DND-41 (cell line): ENCODE results near the gene COPS6.

Experiments
- ATAC-seq: fragments of 200-7000 bp; cut with Tn5 transposase; 3 replicates; pipeline ENCODE4 v1.9.1; 2021; ENCODE audit warnings: low read depth; ENCODE audit not compliant: insufficient read depth
- DNase-seq: peaks from one replicate; pipeline ENCODE4 v3.0.0-alpha.2; 2020
- H2AFZ ChIP-seq: 2 replicates; pipeline ENCODE4 v1.6.0; 2012; ENCODE audit warnings: low read depth, low read length
- H3K27ac ChIP-seq: 2 replicates; pipeline ENCODE4 v1.5.1; 2012; ENCODE audit warnings: low read length, inconsistent platforms
- H3K27me3 ChIP-seq: fragments of 200-600 bp; sonication (generic); 2 replicates; pipeline ENCODE4 v1.6.0; 2012; ENCODE audit warnings: low read length, mild to moderate bottlenecking, inconsistent platforms; ENCODE audit not compliant: insufficient read depth, poor library complexity
- H3K36me3 ChIP-seq: 2 replicates; pipeline ENCODE4 v1.5.1; 2012; ENCODE audit warnings: low read length, inconsistent platforms; ENCODE audit not compliant: insufficient read depth
- H3K4me1 ChIP-seq: 2 replicates; pipeline ENCODE4 v1.5.1; 2012; ENCODE audit warnings: mild to moderate bottlenecking, low read length; ENCODE audit not compliant: insufficient read depth
- H3K4me2 ChIP-seq: 2 replicates; pipeline ENCODE4 v1.6.0; 2012; ENCODE audit warnings: mild to moderate bottlenecking, moderate library complexity, low read length, inconsistent platforms; ENCODE audit not compliant: insufficient read depth
- H3K4me3 ChIP-seq, 2 experiments: fragments of 200-600 bp in 1 of 2; shearing (Covaris generic) in 1 of 2; 2 replicates each; pipeline ENCODE4 v1.5.1; 2012 to 2016; ENCODE audit warnings: inconsistent platforms in 2 of 2, low read length in 2 of 2, mild to moderate bottlenecking in 2 of 2, low read depth in 1 of 2, moderate library complexity in 1 of 2
- H3K79me2 ChIP-seq: 2 replicates; pipeline ENCODE4 v1.6.0; 2012; ENCODE audit warnings: low read length, inconsistent platforms; ENCODE audit not compliant: insufficient read depth
- H3K9ac ChIP-seq: 2 replicates; pipeline ENCODE4 v1.6.0; 2012; ENCODE audit warnings: low read depth, mild to moderate bottlenecking, inconsistent platforms, low read length, moderate library complexity
- H3K9me3 ChIP-seq: 2 replicates; pipeline ENCODE4 v1.5.1; 2012; ENCODE audit warnings: low read length, moderate library complexity, mild to moderate bottlenecking, inconsistent platforms; ENCODE audit not compliant: insufficient read depth, severe bottlenecking
- H4K20me1 ChIP-seq: 2 replicates; pipeline ENCODE4 v1.6.0; 2012; ENCODE audit warnings: low read length; ENCODE audit not compliant: insufficient read depth
- CTCF ChIP-seq: IDR thresholded peaks from 2 replicates; pipeline ENCODE4 v1.5.1; 2012; ENCODE audit warnings: borderline replicate concordance, low read length, moderate library complexity, mild to moderate bottlenecking; ENCODE audit not compliant: poor library complexity, severe bottlenecking; ENCODE audit errors: extremely low read depth
- EZH2 ChIP-seq: IDR thresholded peaks from 3 replicates; pipeline ENCODE4 v1.6.1; 2012; ENCODE audit warnings: borderline replicate concordance, low read depth, mild to moderate bottlenecking, moderate library complexity, low read length, inconsistent platforms; ENCODE audit not compliant: severe bottlenecking

Gene COPS6

GRCh38 chr7:100065452-100066186, 23.1 kb upstream of the COPS6 start:
- H3K4me2 ChIP-seq, result no peak overlapping the region
- no peak overlapping the region for H3K27ac ChIP-seq
- no peak overlapping the region for H3K4me3 ChIP-seq
- TF ChIP-seq CTCF (no peak), EZH2 (no peak)
- no peak for ATAC-seq
- H3K9me3 ChIP-seq, result peaks cover 1% of the 10 kb centered on the region
- no peak overlapping the region for H3K9ac ChIP-seq
- no peaks in the 10 kb centered on the region for H4K20me1 ChIP-seq
- H3K27me3 ChIP-seq, result no peaks in the 10 kb centered on the region
- no peaks in the 10 kb centered on the region for H3K79me2 ChIP-seq
- H3K36me3 ChIP-seq, result peaks cover 59% of the 10 kb centered on the region
- no peak for DNase-seq
- no peak overlapping the region for H2AFZ ChIP-seq
- no peaks in the 10 kb centered on the region for H3K4me1 ChIP-seq

GRCh38 chr7:100066953-100067352, 21.8 kb upstream of the COPS6 start:
- H4K20me1 ChIP-seq, result no peaks in the 10 kb centered on the region
- H2AFZ ChIP-seq, result no peak overlapping the region
- no peaks in the 10 kb centered on the region for H3K79me2 ChIP-seq
- H3K4me3 ChIP-seq, result no peak overlapping the region
- no peaks in the 10 kb centered on the region for H3K4me1 ChIP-seq
- H3K4me2 ChIP-seq, result no peak overlapping the region
- no peak for TF ChIP-seq EZH2
- TF ChIP-seq CTCF, result no peak
- peaks cover 65% of the 10 kb centered on the region for H3K36me3 ChIP-seq
- no peak overlapping the region for H3K9ac ChIP-seq
- H3K27me3 ChIP-seq, result no peaks in the 10 kb centered on the region
- H3K9me3 ChIP-seq, result peaks cover 14% of the 10 kb centered on the region
- ATAC-seq (0 out of 3 replicates have a peak, but pooled peaks have one; percentile 11), DNase-seq (no peak)
- H3K27ac ChIP-seq, result no peak overlapping the region

- Histone ChIP-seq H2AFZ (no peak overlapping the region), H4K20me1 (no peaks in the 10 kb centered on the region), H3K4me1 (no peaks in the 10 kb centered on the region), H3K4me2 (no peak overlapping the region), H3K79me2 (peaks cover 5% of the 10 kb centered on the region; the same call in 1 of the 2 replicates), H3K9me3 (peaks cover 24% of the 10 kb centered on the region), H3K27me3 (no peaks in the 10 kb centered on the region), H3K36me3 (peaks cover 77% of the 10 kb centered on the region), H3K27ac (no peak overlapping the region), H3K9ac (no peak overlapping the region), H3K4me3 (no peak overlapping the region)
- ATAC-seq (no peak), DNase-seq (no peak)
- TF ChIP-seq CTCF (no peak), EZH2 (no peak)
These were observed 18.8 kb upstream of the COPS6 start for GRCh38 chr7:100069991-100070390.
